ENCODE data around the gene TMEM132A.

TMEM132A gene, protein sequence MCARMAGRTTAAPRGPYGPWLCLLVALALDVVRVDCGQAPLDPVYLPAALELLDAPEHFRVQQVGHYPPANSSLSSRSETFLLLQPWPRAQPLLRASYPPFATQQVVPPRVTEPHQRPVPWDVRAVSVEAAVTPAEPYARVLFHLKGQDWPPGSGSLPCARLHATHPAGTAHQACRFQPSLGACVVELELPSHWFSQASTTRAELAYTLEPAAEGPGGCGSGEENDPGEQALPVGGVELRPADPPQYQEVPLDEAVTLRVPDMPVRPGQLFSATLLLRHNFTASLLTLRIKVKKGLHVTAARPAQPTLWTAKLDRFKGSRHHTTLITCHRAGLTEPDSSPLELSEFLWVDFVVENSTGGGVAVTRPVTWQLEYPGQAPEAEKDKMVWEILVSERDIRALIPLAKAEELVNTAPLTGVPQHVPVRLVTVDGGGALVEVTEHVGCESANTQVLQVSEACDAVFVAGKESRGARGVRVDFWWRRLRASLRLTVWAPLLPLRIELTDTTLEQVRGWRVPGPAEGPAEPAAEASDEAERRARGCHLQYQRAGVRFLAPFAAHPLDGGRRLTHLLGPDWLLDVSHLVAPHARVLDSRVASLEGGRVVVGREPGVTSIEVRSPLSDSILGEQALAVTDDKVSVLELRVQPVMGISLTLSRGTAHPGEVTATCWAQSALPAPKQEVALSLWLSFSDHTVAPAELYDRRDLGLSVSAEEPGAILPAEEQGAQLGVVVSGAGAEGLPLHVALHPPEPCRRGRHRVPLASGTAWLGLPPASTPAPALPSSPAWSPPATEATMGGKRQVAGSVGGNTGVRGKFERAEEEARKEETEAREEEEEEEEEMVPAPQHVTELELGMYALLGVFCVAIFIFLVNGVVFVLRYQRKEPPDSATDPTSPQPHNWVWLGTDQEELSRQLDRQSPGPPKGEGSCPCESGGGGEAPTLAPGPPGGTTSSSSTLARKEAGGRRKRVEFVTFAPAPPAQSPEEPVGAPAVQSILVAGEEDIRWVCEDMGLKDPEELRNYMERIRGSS

DNA sequence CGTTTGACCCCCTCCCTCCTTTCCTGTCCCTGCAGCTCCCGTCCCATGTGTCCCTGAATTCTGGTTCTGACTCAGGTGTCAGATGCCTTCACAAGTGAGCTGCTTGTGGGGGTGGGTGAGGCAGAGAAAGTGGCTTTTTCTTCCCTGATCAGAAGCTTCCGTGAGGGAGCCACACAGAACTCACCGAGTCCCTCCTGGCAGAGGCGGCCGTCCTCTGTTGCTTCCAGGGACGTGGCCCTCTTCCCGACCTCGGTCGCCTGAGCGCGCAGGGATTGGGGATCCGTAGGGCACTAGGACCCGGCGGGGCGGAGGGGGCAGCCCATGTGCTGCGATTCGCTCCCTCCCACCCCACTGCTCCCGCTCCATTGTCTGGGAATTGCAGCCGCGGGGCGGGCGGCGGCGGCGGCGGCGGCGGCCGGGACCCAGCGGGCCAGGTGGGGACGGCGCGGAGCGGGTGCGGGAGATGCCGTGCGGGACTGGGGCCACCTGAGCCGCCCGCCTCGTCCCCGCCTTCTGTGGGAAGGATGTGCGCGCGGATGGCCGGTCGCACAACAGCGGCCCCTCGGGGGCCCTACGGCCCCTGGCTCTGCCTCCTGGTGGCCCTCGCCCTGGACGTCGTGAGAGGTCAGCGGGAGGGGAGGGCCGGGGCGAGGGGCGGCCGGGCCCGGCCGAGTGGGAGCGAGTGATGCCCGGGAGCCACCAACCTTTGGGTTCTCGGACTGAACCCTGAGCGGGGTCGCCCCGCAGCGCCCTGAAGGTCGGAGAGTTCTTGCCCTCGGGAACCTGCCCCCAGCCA, at the start of gene TMEM132A:
TSS of gene TMEM132A (plus strand) at position 351 of the 796 bp plus-strand sequence. CDS start at position 525, 174 bp downstream.
- no peak for DNase-seq (ENCODE audit: low read depth in 3 of 3)

DNA sequence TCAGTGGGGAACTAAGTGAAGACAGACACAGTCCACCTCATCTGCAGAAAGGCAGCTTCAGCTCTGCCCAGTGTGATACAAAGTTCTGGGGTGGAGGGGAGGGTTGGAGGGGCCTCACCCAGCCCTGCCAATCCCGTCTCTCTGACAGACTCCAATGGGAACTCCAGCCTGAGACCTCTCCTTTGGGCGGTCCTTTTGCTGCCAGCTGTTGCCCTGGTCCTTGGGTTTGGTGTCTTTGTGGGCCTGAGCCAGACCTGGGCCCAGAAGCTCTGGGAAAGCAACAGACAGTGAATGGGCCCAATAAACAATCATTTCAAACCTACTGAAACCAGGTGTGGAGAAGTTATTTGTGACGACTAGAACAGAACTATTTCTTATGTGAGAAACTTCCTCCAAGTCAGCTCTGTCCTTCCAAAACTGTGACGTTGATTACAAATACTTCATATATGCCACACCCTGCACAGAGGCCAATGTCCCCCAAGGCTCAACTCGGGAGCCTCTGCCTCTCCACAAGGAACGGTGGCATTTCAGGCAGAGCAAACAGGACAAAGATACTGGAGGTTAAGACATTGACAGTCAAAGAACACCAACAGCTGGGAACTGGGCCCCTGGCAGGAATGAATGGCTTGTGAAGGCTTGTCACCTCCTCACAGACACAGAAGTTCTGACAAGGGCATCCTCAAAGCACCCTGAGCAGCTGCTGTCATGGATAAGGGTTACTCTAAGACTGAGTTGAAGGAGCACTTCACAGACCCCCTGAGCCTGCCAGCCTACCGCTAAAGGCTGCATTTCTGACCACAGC, 48.7 kb upstream of the TMEM132A start:
- DNase-seq (ENCODE audit: low read depth in 3 of 3) = no peak

DNA sequence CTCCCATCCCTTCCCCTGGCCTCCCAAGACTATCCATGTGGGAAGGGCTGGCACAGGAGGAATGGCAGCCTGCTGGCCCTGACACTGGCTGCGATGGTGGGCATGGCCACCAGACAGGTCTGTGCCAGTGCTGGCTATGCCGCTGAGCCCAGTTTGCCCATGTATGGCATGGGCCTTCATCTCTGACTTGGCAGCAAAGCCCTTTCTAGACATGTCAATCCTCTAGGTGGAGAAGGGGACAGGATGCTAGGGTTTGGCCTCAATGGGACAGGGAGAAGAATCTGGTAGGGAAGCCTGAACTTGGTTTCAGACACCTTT, 48.1 kb upstream of the TMEM132A start:
- DNase-seq (ENCODE audit: low read depth in 3 of 3) = no peak

DNA sequence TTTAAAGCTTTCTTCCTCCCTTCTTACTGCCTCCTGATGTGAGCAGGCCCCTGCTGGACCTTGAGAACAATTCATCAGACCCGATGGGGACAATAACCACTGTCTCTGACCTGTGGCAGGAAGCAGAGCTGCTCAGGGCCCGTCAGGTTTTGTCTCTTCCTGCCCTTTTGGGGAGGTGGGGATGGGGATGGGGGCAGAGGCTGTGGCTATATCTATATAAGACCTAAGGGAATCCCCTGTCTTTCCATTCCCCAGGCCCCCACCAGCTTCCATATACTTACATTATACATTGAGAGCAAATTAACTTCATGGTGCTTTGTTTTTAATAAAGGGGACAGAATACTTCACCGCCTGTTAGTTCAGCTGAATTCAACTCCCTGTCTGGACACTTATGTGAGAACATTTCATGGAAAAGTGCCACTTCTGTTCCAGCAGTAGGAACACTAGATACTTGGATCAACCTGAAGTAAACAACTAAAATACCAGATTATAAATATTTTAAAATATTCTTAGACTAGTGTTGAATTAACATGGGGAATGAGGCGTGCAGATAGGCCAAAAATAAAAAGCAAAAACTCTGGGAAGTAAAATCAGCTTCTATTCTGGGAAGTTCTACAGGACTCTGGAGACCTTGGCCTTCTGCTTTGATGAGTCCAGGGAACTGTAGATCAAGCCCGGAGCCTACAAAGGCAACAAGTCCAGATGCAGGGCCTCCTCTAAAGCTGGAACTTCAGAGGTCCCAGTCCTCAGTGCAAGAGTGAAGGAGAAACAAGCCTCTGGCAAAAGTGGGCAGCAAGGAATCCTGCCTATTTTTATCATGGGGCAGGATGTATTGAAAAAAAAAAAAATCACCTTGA, 45.8 kb upstream of the TMEM132A start:
- DNase-seq (ENCODE audit: low read depth in 3 of 3) = no peak

DNA sequence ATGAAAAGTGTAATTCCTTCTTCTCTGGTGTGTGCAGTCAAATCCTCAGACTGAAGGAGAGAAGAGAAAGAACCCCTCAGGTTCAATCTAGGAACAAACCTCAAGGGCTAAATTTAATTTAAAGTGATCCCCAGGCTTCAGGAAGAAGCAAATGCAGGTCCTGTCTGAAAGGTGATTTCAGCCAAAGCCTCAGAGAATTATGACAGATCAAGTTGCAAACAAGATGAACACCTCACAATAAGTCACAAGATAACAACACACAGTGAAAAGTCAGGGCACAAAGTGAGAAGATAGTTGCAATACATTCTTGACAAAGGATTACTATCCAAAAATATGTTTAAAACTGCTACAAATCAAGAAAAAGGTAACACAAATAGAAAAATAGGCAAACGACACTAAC, 45.2 kb upstream of the TMEM132A start:
- DNase-seq (ENCODE audit: low read depth in 3 of 3) = no peak

DNA sequence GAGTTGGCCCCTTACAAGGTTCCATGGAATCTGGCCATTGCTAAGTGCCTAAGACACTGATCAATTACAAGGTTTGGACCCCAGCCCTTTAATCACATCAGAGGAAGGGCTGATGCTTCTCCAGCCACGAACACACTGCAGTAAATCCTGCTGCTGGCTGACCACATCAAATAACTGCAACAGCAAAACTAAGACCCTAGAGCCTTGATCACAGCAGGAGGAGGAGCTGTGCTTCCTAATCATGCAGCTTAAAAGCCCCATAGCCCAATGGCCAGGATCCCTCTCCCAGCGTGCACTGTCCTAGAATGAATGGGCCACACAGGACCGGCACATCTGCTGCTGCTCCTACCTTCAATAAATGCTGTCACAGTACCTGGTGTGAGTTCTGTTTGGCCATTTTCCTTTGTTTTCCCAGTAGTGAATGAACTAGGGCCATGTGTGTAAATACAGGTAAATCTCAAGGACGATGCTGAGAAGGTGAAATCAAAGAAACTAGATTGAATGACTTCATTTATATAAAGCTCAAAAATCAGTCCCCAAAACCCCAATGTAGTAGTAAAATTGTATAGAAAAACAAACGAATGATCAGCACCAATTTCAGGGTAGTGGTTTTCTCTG, 44.2 kb upstream of the TMEM132A start:
- DNase-seq (ENCODE audit: low read depth in 3 of 3) = no peak

DNA sequence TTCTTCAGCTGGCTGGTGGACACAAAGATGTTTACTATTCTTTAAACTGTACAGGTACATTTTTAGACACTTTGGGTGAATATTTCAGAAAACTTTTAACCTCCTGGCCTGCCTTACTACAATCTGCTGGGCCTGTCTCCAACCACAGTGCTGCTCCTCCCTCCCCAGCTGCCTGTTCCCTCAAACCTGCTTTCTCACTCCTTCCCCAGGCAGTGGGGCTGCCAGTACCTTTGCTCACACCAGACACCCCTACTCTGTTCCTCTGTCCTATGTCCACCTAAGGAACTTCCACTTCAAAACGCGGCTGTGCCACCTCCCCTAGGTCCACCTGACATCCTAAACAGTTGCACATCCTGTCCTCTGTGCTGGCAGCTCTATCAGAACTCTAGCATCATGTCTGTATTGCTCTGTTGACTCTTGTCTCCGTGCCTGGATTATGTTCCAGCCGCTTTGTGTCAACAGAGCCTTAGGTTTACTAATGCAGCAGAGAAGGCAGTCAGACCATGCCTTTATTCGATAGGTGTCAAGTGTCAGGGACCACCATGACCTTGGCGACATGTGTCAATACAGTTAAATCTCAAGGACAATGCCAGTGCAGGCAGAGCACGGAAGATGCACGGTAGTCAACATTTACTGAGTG, 43.5 kb upstream of the TMEM132A start:
- DNase-seq (ENCODE audit: low read depth in 3 of 3) = no peak

DNA sequence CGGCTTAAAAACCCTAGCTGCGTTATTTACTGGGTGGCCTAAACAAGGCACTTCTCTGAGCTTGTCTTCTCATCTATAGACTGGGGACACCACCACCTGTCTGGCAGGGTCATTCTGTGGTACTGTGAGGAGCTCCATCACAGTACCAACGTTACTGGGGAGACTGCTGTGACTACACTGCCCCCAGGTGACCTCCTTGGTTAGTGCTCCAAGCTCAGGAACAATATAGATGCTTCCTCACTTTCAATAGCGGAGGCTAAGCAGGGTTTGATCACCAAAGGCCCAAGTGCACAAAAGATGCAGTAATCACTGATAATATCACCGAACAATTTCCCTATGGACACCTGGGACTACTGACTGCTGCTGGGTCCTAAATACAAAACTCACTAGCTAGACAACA, 36.7 kb upstream of the TMEM132A start:
- DNase-seq (ENCODE audit: low read depth in 3 of 3) = no peak

DNA sequence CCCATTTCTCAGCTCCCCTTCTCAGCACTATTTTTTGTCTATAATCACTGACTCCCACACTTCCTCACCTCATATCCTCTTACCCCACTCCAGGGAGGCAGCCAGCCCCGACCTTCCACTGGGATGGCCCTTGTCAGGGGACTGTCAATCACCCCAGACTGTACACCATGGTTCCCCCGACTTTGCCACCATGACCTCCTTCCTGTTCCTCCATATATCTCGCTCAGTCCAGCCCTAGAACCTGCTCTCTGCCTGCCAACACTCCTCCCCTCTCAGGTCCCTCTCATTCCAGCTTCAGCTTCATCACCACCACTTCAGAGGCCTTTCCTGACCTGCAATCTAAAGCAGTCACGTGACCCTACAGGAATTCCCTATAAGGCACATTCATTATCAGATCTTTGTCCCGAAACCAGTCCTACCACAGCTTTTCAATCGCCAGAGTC, 34.4 kb upstream of the TMEM132A start:
- DNase-seq (ENCODE audit: low read depth in 3 of 3) = no peak

DNA sequence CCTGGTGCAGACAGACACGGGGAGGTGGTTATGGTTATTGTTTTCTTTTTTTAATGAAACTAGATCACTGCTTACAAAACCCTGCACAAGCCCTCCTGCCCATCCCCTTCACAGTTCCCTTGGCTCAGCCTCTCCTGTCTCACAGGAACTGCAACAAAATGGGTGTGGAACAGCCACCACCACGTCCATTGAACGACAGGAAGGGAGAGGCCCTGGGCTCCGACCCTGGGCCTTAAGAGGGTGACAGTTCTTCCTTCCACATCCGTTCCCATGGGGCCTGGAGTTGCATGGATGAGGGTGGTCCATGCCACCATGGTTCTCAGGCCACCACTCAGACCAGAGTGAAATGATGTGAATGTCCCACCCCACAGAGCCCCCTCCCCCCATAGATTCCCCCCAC, 33.6 kb upstream of the TMEM132A start:
- DNase-seq (ENCODE audit: low read depth in 3 of 3) = no peak

DNA sequence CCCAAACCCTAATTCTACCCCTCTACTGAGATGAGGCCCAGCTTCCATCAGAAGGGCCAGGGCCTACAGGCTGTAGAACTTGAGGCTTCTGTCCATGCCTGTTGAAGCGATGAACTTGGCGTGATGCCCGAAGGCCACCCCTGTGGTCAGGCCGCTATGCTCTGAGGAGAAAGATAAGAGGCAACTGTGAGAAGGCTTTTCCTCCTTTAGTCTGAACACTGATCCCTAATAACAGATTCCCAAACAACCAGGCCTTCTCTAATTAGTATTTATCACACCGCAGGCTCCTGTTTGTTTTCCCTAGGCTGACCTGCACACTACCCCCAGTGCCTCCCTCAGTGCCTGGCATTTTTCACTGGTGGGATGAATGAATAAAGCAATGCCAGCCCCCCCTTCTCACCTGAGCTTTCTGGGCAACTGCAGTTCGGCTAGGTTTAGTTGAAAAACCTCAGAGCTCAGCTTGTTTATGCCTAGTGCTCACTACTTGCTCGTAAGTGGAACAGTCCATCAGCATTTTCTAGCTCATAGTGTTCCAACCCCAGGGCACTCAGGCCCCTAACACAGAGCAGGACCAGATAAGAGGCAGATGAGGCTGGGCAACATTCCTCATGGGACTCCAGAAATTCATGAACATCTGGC, 33.0 kb upstream of the TMEM132A start:
- no peak for DNase-seq (ENCODE audit: low read depth in 3 of 3)

DNA sequence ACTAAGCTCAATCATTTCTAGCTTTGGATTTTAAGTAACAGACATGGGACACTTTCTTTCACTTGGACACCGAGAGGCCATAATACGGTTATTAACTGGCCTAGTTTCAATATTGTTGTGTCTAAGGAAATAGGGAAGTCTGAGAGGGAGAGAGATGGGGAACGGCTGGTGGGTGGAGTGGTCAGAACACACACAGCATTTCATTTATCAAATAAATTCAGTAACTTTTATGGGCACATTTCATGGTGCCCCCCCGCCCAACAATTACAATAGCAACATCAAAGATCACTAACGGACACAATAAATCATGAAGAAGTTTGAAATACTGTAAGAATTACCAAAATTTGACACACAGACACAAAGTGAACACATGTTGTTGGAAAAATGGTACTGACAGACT, 28.6 kb upstream of the TMEM132A start:
- DNase-seq (ENCODE audit: low read depth in 3 of 3) = no peak

DNA sequence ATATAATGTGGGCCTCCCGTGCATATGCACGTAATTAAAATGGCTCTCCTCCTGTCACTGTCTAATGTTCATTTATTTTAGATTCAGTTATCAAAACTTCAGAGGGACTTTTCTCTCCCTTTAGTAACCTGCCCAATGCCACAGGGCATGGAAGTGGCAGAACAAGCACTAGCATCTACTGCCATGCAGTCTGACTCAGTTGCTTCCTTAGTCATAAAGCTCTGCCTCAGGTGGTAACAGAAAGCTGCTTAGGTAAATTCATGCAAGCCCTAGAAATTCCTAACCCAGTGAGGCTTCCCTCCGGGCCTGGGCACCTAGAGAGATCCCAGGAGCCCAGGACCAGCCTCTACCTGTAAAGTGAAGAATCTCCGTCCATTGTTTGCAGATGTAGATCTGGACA, 26.8 kb upstream of the TMEM132A start:
- no peak for DNase-seq (ENCODE audit: low read depth in 3 of 3)

DNA sequence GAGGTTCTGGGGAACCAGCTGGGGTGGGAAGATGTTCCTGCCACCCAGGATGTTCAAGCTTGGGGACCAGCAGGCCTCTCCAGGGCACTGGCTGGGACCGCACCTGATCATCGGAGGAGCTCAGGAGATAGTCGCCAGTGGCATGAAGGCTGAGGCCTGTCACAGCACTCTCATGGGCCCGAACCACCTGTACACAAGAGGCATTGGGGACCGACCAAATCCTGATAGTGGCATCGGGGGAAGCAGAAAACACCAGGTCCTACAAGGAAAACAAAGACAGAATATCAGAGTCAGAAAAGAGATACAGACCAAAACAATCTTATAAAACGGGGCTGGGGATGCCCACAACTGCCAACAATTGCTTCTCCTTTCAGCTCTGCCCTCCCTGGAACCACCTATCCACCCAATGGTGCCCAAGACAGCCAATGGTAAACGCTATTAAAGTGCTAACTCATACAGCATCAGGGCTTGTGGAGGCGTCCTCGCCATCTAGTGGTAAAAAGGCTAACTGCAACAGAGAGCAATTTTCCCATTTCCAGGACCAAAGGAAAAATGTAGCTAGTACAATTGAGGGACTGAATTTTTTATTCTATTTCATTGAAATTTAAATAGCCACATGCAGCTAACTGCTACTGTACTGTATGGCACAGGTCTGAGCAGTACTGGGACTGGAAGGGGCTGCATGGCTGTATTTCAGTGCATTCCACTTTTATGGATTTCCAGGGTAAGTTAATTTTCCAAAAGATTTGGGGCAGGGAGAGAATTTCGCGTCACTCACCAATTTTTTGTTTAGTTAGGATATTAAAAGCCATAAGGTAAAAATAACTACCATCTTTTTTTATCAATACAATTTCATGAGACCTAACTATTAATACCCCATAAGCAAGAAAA, 25.0 kb upstream of the TMEM132A start:
- DNase-seq (ENCODE audit: low read depth in 3 of 3) = no peak

DNA sequence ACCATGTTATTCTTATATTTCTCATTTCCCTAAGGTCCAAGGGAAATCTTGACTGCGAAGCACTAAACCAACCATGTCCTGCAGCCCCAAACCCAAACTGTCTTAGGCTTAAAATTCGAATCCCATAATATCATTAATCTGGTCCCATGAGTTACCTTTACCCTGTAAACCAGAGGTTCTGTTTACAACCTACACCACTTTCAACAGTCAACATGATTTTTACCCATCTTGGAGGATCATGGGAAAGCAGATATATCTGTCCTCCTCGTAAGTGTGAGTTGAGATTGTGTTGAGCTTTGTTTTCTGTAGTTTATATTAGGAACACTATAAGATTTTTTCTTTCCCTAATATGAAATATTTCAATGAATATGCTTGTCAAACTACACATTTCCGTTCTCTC, 24.3 kb upstream of the TMEM132A start:
- DNase-seq (ENCODE audit: low read depth in 3 of 3) = no peak

DNA sequence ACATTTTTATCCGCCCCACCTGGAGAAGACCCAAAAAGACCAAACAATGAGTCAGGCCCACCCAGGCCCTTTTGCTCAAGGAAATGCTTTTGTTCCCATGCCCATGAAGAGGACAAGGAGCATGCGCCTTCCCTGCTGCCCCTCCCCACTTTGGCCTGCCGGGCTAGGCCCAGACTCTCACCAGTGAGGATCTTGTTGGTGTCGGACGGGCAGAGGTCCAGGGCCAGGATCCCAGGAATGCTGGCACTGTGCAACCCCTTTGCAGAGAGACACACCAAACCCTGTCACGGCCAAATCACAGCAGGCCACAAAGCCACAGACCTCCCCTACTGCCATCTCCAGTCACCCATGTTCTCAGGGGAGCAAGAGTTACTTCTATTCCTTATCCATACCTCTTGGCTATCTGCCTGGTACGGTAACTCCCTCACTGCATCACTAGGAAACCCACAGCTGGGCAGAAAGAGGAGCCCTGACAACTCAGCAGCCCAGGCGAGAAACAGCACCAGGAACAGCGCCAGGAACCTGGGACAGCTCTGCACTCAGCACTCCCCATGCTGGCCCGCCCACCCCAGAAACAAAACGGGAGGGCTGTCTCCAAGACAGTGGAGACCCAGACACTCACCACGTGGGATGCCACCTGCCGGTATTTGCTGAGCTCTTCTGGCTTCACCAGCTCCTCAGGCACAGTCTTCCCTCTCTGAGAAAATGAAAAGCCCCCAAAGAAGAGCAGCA, 23.4 kb upstream of the TMEM132A start:
- DNase-seq (ENCODE audit: low read depth in 3 of 3) = no peak

DNA sequence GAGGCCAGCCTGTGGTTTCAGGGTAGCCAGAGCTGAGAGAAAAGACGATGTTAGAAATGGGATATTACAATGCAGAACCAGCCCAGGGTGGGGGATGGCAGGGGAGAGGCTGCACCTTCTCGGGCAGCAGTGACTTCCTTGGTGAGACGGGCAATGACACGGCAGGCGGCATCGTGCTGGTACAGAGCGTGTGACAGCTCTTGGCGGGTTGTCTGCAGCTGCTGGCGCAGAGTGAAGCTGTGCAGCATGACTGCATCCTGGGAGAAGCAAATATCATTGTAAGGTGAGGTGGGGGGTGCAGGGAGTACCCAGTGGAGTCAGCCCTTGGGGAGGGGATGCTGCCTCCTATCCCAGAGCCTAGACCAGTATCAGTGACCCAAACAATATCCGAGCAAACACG, 21.6 kb upstream of the TMEM132A start:
- DNase-seq (ENCODE audit: low read depth in 3 of 3) = no peak
